ENCODE results near the gene CRHR1.

CRHR1 gene

DNA sequence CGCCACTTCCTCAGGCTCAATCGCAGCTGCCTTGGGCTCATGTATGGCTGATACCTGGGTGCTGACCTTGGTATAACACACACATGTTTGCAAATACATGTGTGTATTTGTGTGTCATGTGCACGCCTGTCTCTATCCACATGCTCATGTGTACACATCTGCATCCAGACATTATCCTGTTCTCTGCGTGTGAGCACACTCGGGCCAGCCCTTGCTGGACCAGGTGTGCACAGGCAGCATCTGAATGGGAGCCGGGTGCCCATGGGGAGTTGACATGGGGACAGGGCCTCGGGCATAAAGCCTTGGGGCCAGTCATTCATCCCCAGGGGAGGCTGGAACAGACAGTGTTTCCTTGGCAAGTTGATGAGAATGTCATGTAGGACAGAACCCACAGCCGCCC is 29.1 kb upstream of the CRHR1 start:
- TF ChIP-seq, protein P1, sequence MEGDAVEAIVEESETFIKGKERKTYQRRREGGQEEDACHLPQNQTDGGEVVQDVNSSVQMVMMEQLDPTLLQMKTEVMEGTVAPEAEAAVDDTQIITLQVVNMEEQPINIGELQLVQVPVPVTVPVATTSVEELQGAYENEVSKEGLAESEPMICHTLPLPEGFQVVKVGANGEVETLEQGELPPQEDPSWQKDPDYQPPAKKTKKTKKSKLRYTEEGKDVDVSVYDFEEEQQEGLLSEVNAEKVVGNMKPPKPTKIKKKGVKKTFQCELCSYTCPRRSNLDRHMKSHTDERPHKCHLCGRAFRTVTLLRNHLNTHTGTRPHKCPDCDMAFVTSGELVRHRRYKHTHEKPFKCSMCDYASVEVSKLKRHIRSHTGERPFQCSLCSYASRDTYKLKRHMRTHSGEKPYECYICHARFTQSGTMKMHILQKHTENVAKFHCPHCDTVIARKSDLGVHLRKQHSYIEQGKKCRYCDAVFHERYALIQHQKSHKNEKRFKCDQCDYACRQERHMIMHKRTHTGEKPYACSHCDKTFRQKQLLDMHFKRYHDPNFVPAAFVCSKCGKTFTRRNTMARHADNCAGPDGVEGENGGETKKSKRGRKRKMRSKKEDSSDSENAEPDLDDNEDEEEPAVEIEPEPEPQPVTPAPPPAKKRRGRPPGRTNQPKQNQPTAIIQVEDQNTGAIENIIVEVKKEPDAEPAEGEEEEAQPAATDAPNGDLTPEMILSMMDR (IDR thresholded peaks at IDR 0.05; ENCODE audit: insufficient read depth, low read length, poor library complexity, severe bottlenecking), result no peak
- no peak overlapping the region for H3K4me3 ChIP-seq (replicated peaks; ENCODE audit: low read depth, low read length)
- H3K36me3 ChIP-seq (ENCODE audit: control insufficient read depth, insufficient read depth, low read length), result no peaks in the 10 kb centered on the region
- no peak for DNase-seq (ENCODE audit: extremely low read depth, insufficient read length)
- peaks cover 2% of the 10 kb centered on the region for H3K27me3 ChIP-seq (replicated peaks; ENCODE audit: control insufficient read depth, insufficient read depth, low read length)

DNA sequence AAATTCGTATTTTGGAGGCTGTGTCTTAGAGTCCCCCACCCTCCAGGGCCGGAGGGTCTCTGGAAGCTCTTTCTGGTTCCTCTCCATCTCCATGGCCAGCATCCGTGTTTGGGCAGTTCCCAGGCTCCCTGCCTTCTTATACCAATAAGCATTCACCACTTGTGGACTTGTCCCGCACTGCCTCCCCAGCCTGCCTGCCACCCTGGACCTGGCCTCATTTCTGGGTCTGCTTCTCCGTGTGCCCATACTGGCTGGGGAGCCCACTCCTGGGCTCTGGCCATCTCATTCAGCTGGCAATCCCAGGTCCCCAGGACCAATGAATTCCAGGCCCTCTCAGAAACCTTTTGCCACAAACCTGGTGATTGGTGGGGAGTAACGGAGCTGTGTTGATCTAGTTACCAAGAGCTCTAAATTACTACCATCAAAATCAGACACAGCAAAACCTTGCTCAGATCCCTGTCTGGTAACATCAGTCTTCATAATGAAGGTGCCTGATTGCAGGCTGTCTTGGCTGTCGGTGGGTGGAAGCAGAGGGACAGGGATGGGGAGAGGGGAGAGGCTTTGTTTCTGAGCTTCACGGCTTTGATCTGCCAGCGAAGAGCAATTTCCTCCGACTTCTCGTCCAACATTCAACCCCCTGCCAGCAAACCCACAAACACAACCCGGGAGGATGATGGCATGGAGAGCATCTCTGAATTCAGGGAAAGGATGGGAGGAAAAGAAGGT is 27.7 kb upstream of the CRHR1 start:
- TF ChIP-seq, protein P1 (IDR thresholded peaks at IDR 0.05; ENCODE audit: insufficient read depth, low read length, poor library complexity, severe bottlenecking), result no peak
- no peaks in the 10 kb centered on the region for H3K36me3 ChIP-seq (ENCODE audit: control insufficient read depth, insufficient read depth, low read length)
- H3K27me3 ChIP-seq (replicated peaks; ENCODE audit: control insufficient read depth, insufficient read depth, low read length), result peaks cover 2% of the 10 kb centered on the region
- no peak for DNase-seq (ENCODE audit: extremely low read depth, insufficient read length)
- no peak overlapping the region for H3K4me3 ChIP-seq (replicated peaks; ENCODE audit: low read depth, low read length)

DNA sequence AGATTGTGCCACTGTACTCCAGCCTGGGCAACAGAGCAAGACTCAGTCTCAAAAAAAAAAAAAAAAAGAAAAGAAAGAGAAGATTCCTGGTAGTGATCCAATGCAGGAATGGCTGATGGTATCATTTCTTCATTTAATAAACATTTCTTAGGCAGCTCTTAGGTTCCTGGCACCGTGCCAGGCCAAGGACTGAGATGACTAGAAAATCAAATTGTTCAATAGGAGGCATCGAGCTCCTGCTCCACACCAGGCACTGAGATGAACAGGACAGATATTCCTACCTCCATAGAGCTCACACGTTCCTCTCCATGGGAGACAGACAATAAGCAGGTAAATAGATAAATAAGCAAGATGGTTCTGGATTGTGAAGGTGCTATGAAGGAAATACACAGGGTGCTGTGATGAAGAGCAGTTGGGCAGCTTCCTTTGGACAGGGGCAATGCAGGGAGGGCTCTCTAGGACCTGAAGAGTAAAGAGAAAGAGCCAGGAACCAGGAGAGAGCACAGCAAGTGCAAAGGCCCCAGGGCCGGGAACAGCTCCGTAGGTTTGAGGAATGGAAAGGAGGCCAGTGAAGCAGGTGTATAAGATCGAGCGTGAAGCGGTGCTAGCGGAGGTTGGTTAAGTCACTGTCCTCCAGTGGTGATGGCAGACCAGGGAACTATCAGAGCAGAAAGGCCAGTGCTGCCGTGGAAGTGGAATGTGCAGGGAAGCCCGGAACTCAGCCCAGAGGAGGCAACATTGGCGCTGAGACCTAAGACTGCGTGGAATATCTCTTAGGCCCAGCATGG is 26.5 kb upstream of the CRHR1 start:
- no peaks in the 10 kb centered on the region for H3K36me3 ChIP-seq (ENCODE audit: control insufficient read depth, insufficient read depth, low read length)
- H3K27me3 ChIP-seq (replicated peaks; ENCODE audit: control insufficient read depth, insufficient read depth, low read length), result peaks cover 2% of the 10 kb centered on the region
- no peak for DNase-seq (ENCODE audit: extremely low read depth, insufficient read length)
- H3K4me3 ChIP-seq (replicated peaks; ENCODE audit: low read depth, low read length), result no peak overlapping the region
- TF ChIP-seq, protein P1 (IDR thresholded peaks at IDR 0.05; ENCODE audit: insufficient read depth, low read length, poor library complexity, severe bottlenecking), result no peak

DNA sequence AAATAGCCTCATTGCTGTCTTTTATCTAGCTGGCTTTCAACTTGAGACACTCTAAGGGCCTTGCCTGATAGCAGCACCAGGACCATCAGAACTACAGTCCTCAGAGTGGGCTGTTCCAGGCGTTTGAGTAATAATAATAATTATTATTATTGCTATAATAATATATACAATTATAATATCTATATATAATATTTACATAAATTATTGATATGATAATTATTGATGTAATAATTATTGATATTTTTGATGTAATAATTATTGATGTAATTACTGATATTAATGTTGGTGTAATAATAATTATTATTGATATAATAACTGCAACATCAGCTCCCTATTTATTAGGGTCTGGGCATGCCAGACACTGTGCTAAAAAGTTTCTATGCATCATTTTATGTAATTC is 25.6 kb upstream of the CRHR1 start:
- TF ChIP-seq, protein P1 (IDR thresholded peaks at IDR 0.05; ENCODE audit: insufficient read depth, low read length, poor library complexity, severe bottlenecking), result no peak
- peaks cover 2% of the 10 kb centered on the region for H3K27me3 ChIP-seq (replicated peaks; ENCODE audit: control insufficient read depth, insufficient read depth, low read length)
- H3K36me3 ChIP-seq (ENCODE audit: control insufficient read depth, insufficient read depth, low read length), result no peaks in the 10 kb centered on the region
- DNase-seq (ENCODE audit: extremely low read depth, insufficient read length), result no peak
- H3K4me3 ChIP-seq (replicated peaks; ENCODE audit: low read depth, low read length), result no peak overlapping the region

DNA sequence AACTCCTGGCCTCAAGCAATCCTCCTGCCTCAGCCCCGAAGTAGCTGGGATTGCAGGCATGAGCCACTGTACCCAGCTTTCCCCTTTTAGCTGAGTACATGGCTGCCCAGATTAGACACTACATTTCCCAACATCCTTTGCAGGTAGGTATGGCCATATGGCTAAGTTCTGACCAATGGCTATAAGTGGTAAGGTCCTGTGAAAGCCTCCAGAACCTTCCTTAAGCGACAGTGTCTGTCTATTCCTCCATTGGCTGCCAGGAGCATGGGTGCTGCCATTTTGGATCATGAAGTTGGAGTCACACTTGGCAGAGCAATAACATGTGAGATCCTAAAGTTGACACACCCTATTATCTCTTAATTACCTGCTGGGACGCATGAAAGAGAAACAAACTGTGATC is 24.4 kb upstream of the CRHR1 start:
- no peak overlapping the region for H3K4me3 ChIP-seq (replicated peaks; ENCODE audit: low read depth, low read length)
- no peak for DNase-seq (ENCODE audit: extremely low read depth, insufficient read length)

More for the DNA sequence above, 24.4 kb upstream of the CRHR1 start:
- TF ChIP-seq, protein P1 (IDR thresholded peaks at IDR 0.05; ENCODE audit: insufficient read depth, low read length, poor library complexity, severe bottlenecking), result no peak
- Histone ChIP-seq H3K36me3 (ENCODE audit: control insufficient read depth, insufficient read depth, low read length) (no peaks in the 10 kb centered on the region), H3K27me3 (replicated peaks; ENCODE audit: control insufficient read depth, insufficient read depth, low read length) (peaks cover 2% of the 10 kb centered on the region)

Data from GM06990 (cell line).